ENCODE measurements around the gene LTA4H. TPM values are rescaled to one million over a fixed set of nuclear protein-coding genes. Genes with fewer than 3 reads are reported as not detected.

LTA4H gene
- total and polyA plus RNA-seq, 2 experiments from 2014 or later: 35.0 to 90.5 TPM

DNA sequence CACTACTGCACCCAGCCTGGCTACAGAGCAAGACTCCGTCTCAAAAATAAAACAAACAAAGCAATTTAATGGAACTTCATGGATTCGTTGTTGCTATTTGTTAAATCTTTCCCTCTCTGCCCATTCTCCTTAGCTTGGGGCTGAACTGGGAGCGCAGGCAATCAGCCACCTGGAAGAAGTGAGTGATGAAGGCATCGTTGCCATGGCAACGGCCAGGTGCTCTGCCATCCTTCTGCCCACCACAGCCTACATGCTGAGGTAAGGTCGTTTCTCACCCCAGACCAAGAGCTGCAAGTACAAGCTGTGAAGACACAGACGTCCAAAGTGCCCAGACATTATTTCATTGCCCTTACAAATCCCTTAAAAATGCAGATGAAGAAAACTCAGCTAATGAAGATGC, 73.2 kb downstream of the LTA4H start:
- H3K36me3 ChIP-seq (replicated peaks; ENCODE audit: insufficient read depth, low read depth): no peaks in the 10 kb centered on the region
- no peak overlapping the region for H3K27ac ChIP-seq
- WGBS (ENCODE audit: low lambda C conversion rate, missing lambda C conversion rate): 77% methylated on average over 7 of the region's 7 CpGs
- no peaks in the 10 kb centered on the region for H3K4me1 ChIP-seq (ENCODE audit: insufficient read depth)
- no peak for DNase-seq (ENCODE audit: low spot score)
- H3K4me2 ChIP-seq: no peak overlapping the region
- no peaks in the 10 kb centered on the region for H4K20me1 ChIP-seq (ENCODE audit: insufficient read depth, poor library complexity, severe bottlenecking)
- no peaks in the 10 kb centered on the region for H3K9me3 ChIP-seq (ENCODE audit: low read depth)
- H3K27me3 ChIP-seq: no peaks in the 10 kb centered on the region
- no peaks in the 10 kb centered on the region for H3K79me2 ChIP-seq
- no peak overlapping the region for H2AFZ ChIP-seq
- H3K4me3 ChIP-seq: no peak overlapping the region
- no peak for TF ChIP-seq EZH2phosphoT487 (IDR thresholded peaks at IDR 0.05; ENCODE audit: low read depth, severe bottlenecking, unreplicated experiment)
- TF ChIP-seq CTCF (IDR thresholded peaks at IDR 0.05; ENCODE audit: poor library complexity): no peak
- no peak for TF ChIP-seq EZH2 (IDR thresholded peaks at IDR 0.05; ENCODE audit: borderline replicate concordance)
- H3K9me2 ChIP-seq (replicated peaks; ENCODE audit: insufficient read depth): no peaks in the 10 kb centered on the region

GRCh38 chr12:95960241-95960640, 75.1 kb downstream of the LTA4H start:
- H3K9me2 ChIP-seq (replicated peaks; ENCODE audit: insufficient read depth): no peaks in the 10 kb centered on the region
- H3K4me2 ChIP-seq: no peak overlapping the region

GRCh38 chr12:95959107-95959506, 76.3 kb downstream of the LTA4H start:
- H3K79me2 ChIP-seq: no peaks in the 10 kb centered on the region
- no peaks in the 10 kb centered on the region for H3K9me3 ChIP-seq (ENCODE audit: low read depth)
- H3K27me3 ChIP-seq: no peaks in the 10 kb centered on the region
- no peak overlapping the region for H2AFZ ChIP-seq
- no peak overlapping the region for H3K27ac ChIP-seq
- no peaks in the 10 kb centered on the region for H3K4me1 ChIP-seq (ENCODE audit: insufficient read depth)
- no peak for DNase-seq (ENCODE audit: low spot score)
- WGBS (ENCODE audit: low lambda C conversion rate, missing lambda C conversion rate): 75% methylated on average over 1 of the region's 1 CpG
- H3K36me3 ChIP-seq (replicated peaks; ENCODE audit: insufficient read depth, low read depth): no peaks in the 10 kb centered on the region
- no peak overlapping the region for H3K4me3 ChIP-seq
- no peaks in the 10 kb centered on the region for H4K20me1 ChIP-seq (ENCODE audit: insufficient read depth, poor library complexity, severe bottlenecking)
- TF ChIP-seq EZH2phosphoT487 (IDR thresholded peaks at IDR 0.05; ENCODE audit: low read depth, severe bottlenecking, unreplicated experiment) (no peak), CTCF (IDR thresholded peaks at IDR 0.05; ENCODE audit: poor library complexity) (peak; percentile 15), EZH2 (IDR thresholded peaks at IDR 0.05; ENCODE audit: borderline replicate concordance) (no peak)
- H3K4me2 ChIP-seq: no peak overlapping the region
- H3K9me2 ChIP-seq (replicated peaks; ENCODE audit: insufficient read depth): no peaks in the 10 kb centered on the region

More at GRCh38 chr12:95960241-95960640, 75.1 kb downstream of the LTA4H start:
- Histone ChIP-seq H3K27ac (no peak overlapping the region), H3K36me3 (replicated peaks; ENCODE audit: insufficient read depth, low read depth) (no peaks in the 10 kb centered on the region), H3K4me1 (ENCODE audit: insufficient read depth) (no peaks in the 10 kb centered on the region), H3K9me3 (ENCODE audit: low read depth) (no peaks in the 10 kb centered on the region), H2AFZ (no peak overlapping the region), H3K4me3 (no peak overlapping the region), H4K20me1 (ENCODE audit: insufficient read depth, poor library complexity, severe bottlenecking) (no peaks in the 10 kb centered on the region), H3K79me2 (no peaks in the 10 kb centered on the region), H3K27me3 (no peaks in the 10 kb centered on the region)
- DNase-seq (ENCODE audit: low spot score): no peak
- WGBS (ENCODE audit: low lambda C conversion rate, missing lambda C conversion rate): 56% methylated on average over 5 of the region's 5 CpGs
- TF ChIP-seq CTCF (IDR thresholded peaks at IDR 0.05; ENCODE audit: poor library complexity) (no peak), EZH2phosphoT487 (IDR thresholded peaks at IDR 0.05; ENCODE audit: low read depth, severe bottlenecking, unreplicated experiment) (no peak), EZH2 (IDR thresholded peaks at IDR 0.05; ENCODE audit: borderline replicate concordance) (no peak)
